Vagina (tissue), 2 donors: ENCODE data around the gene SLC15A4. TPM values are rescaled to one million over a fixed set of nuclear protein-coding genes. Genes with fewer than 3 reads are reported as not detected.

Source experiments
- DNase-seq, 2 donors: peaks; one replicate each; pipeline ENCODE4 v3.0.0-alpha.2; 2017; ENCODE audit errors: extremely low spot score in 2 of 2
- H3K27ac ChIP-seq: fragments of 200-600 bp; sonication (generic); one replicate; pipeline ENCODE4 v1.5.1; 2019
- H3K27me3 ChIP-seq: fragments of 200-600 bp; sonication (generic); one replicate; pipeline ENCODE4 v1.5.1; 2019
- H3K36me3 ChIP-seq, 2 donors: fragments of 200-600 bp; sonication (generic); one replicate each; pipeline ENCODE4 v1.5.1; 2017 to 2019
- H3K4me1 ChIP-seq: fragments of 200-600 bp; sonication (generic); one replicate; pipeline ENCODE4 v1.5.1; 2019
- H3K4me3 ChIP-seq, 2 donors: fragments of 200-600 bp; sonication (generic); 1 replicate in 1 of 2; 2 replicates in 1 of 2; pipeline ENCODE4 v1.5.1; 2016 to 2019
- H3K9me3 ChIP-seq: fragments of 200-600 bp; sonication (generic); one replicate; pipeline ENCODE4 v1.5.1; 2019
- POLR2A ChIP-seq, 2 donors: fragments of 450-650 bp; IDR thresholded peaks; one replicate each; pipeline ENCODE4 v1.6.1; 2017; ENCODE audit warnings: antibody characterized with exemption in 2 of 2, mild to moderate bottlenecking in 2 of 2, moderate library complexity in 2 of 2
- POLR2AphosphoS5 ChIP-seq, 2 donors: sonication (generic); formaldehyde crosslinking; IDR thresholded peaks; one replicate each; pipeline ENCODE4 v1.9.0; 2017; ENCODE audit warnings: antibody characterized with exemption in 2 of 2, mild to moderate bottlenecking in 2 of 2, low read depth in 1 of 2; ENCODE audit not compliant: insufficient read depth in 1 of 2
- intact Hi-C: fragments of 100-400 bp; cut with DNase I; formaldehyde crosslinking; loops from one replicate; pipeline ENCODE4 v1.15.1; 2023
- total RNA-seq: library from RNA; depleted of rRNA; stranded (reverse); fragments of >200 nt; gene quantifications from one replicate; pipeline ENCODE4 v1.2.3, GENCODE V29; 2016
- TF ChIP-seq, protein P1 (sequence below), 3 experiments: fragments of 450-650 bp in 2 of 3; fragments of 200-600 bp in 1 of 3; sonication (generic) in 1 of 3; IDR thresholded peaks; one replicate each; pipeline ENCODE4 v1.5.1; 2017 to 2019; ENCODE audit warnings: antibody characterized with exemption in 3 of 3, mild to moderate bottlenecking in 2 of 3, moderate library complexity in 2 of 3

The SLC15A4 gene
- total RNA-seq, 1 donor from 2014 or later: 36.1 TPM

GRCh38 chr12:128833418-128833817, 9.7 kb upstream of the SLC15A4 start:
- no peak overlapping the region for H3K4me3 ChIP-seq
- no peak overlapping the region for H3K27ac ChIP-seq
- TF ChIP-seq, protein P1, sequence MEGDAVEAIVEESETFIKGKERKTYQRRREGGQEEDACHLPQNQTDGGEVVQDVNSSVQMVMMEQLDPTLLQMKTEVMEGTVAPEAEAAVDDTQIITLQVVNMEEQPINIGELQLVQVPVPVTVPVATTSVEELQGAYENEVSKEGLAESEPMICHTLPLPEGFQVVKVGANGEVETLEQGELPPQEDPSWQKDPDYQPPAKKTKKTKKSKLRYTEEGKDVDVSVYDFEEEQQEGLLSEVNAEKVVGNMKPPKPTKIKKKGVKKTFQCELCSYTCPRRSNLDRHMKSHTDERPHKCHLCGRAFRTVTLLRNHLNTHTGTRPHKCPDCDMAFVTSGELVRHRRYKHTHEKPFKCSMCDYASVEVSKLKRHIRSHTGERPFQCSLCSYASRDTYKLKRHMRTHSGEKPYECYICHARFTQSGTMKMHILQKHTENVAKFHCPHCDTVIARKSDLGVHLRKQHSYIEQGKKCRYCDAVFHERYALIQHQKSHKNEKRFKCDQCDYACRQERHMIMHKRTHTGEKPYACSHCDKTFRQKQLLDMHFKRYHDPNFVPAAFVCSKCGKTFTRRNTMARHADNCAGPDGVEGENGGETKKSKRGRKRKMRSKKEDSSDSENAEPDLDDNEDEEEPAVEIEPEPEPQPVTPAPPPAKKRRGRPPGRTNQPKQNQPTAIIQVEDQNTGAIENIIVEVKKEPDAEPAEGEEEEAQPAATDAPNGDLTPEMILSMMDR (IDR thresholded peaks at IDR 0.05): no peak
- no peak for TF ChIP-seq POLR2A (IDR thresholded peaks at IDR 0.05)
- no peak for TF ChIP-seq POLR2AphosphoS5 (IDR thresholded peaks at IDR 0.05; ENCODE audit: insufficient read depth in 1 of 2, low read depth in 1 of 2)
- no peaks in the 10 kb centered on the region for H3K27me3 ChIP-seq
- no peaks in the 10 kb centered on the region for H3K9me3 ChIP-seq
- no peak for DNase-seq
- no peaks in the 10 kb centered on the region for H3K4me1 ChIP-seq
- intact Hi-C loops: no loop called here
- H3K36me3 ChIP-seq: no peaks in the 10 kb centered on the region

- Histone ChIP-seq H3K4me1 (no peaks in the 10 kb centered on the region), H3K9me3 (no peaks in the 10 kb centered on the region), H3K4me3 (no peak overlapping the region), H3K27ac (no peak overlapping the region), H3K27me3 (no peaks in the 10 kb centered on the region), H3K36me3 (no peaks in the 10 kb centered on the region)
- TF ChIP-seq, protein P1 (IDR thresholded peaks at IDR 0.05): no peak
- TF ChIP-seq POLR2A (IDR thresholded peaks at IDR 0.05) (no peak), POLR2AphosphoS5 (IDR thresholded peaks at IDR 0.05; ENCODE audit: insufficient read depth in 1 of 2, low read depth in 1 of 2) (no peak)
- DNase-seq: no peak
- intact Hi-C loops: no loop called here
Observed at GRCh38 chr12:128830505-128830893, 6.7 kb upstream of the SLC15A4 start.

GRCh38 chr12:128829861-128830504, 6.2 kb upstream of the SLC15A4 start:
- intact Hi-C loops: no loop called here
- DNase-seq: no peak
- no peak for TF ChIP-seq POLR2AphosphoS5 (IDR thresholded peaks at IDR 0.05; ENCODE audit: insufficient read depth in 1 of 2, low read depth in 1 of 2)
- TF ChIP-seq, protein P1 (IDR thresholded peaks at IDR 0.05): no peak
- TF ChIP-seq POLR2A (IDR thresholded peaks at IDR 0.05): no peak
- Histone ChIP-seq H3K4me3 (no peak overlapping the region), H3K27ac (no peak overlapping the region), H3K27me3 (no peaks in the 10 kb centered on the region), H3K36me3 (no peaks in the 10 kb centered on the region), H3K4me1 (no peaks in the 10 kb centered on the region), H3K9me3 (no peaks in the 10 kb centered on the region)

DNA sequence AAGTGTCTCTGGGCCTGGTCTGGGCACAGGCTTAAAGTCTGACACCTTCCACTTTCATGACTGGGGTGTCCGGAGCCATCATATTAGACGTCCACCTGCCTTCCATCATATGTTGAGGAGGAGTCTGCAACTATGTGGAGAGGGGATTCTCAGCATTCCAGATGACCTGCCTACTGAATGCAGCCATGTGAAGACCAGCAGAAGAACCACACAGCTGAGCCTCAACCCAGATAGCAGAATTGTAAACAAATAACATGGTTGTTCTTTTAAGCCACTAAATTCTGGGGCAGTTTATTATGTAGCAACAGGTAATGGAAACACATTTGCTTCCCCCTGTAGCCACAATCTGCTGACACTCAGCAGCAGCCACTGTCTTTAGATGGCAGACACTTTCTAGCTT, 4.0 kb upstream of the SLC15A4 start:
- Histone ChIP-seq H3K27ac (no peak overlapping the region), H3K4me1 (peaks cover 11% of the 10 kb centered on the region), H3K36me3 (no peaks in the 10 kb centered on the region), H3K9me3 (no peaks in the 10 kb centered on the region), H3K4me3 (no peak overlapping the region), H3K27me3 (no peaks in the 10 kb centered on the region)
- TF ChIP-seq, protein P1 (IDR thresholded peaks at IDR 0.05): no peak
- TF ChIP-seq POLR2AphosphoS5 (IDR thresholded peaks at IDR 0.05; ENCODE audit: insufficient read depth in 1 of 2, low read depth in 1 of 2) (no peak), POLR2A (IDR thresholded peaks at IDR 0.05) (no peak)
- intact Hi-C loops: no loop called here
- no peak for DNase-seq

DNA sequence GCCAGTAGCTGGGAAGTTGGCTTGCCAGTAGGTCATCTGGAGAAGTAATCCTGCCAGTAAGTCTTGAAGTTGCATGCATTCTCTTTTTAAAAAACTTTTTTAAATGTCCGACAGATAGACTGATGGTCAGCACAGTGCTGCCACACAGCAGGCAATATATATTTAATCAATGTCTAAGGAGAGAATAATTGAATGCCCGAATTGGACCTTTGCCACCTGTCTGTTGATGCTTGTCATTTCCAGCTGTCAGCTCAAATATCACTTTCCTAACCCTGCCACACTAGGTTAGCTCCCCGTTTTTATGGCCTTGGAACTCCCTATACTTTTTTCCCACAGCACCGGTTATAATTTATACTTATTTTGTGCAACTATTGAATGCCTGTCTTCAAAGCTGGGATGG, 2.1 kb upstream of the SLC15A4 start:
- Histone ChIP-seq H3K27ac (no peak overlapping the region), H3K9me3 (no peaks in the 10 kb centered on the region), H3K36me3 (no peaks in the 10 kb centered on the region), H3K4me3 (no peak overlapping the region), H3K4me1 (peaks cover 30% of the 10 kb centered on the region), H3K27me3 (no peaks in the 10 kb centered on the region)
- no peak for TF ChIP-seq POLR2AphosphoS5 (IDR thresholded peaks at IDR 0.05; ENCODE audit: insufficient read depth in 1 of 2, low read depth in 1 of 2)
- TF ChIP-seq POLR2A (IDR thresholded peaks at IDR 0.05): no peak
- no peak for DNase-seq
- intact Hi-C loops: no loop called here
